WERI-Rb-1 (cell line): ENCODE data around the gene AGR2.

Experiments used
- DNase-seq: peaks from one replicate; pipeline ENCODE4 v3.0.0-alpha.2; 2020
- H3K27ac ChIP-seq: fragments of 250-450 bp; sonication (Bioruptor Pico); 2 replicates; pipeline ENCODE4 v1.5.1; 2020; ENCODE audit warnings: mild to moderate bottlenecking, moderate library complexity
- H3K27me3 ChIP-seq: fragments of 250-450 bp; sonication (Bioruptor Pico); 2 replicates; pipeline ENCODE4 v1.5.1; 2021; ENCODE audit warnings: mild to moderate bottlenecking, low read depth, moderate library complexity; ENCODE audit not compliant: insufficient read depth, severe bottlenecking
- H3K36me3 ChIP-seq: fragments of 250-450 bp; sonication (Bioruptor Pico); 2 replicates; pipeline ENCODE4 v1.5.1; 2020; ENCODE audit warnings: mild to moderate bottlenecking, moderate library complexity
- H3K4me3 ChIP-seq: 2 replicates; pipeline ENCODE4 v1.5.1; 2011; ENCODE audit warnings: low read depth, mild to moderate bottlenecking, control low read depth, low read length
- H3K9me3 ChIP-seq: fragments of 250-450 bp; sonication (Bioruptor Pico); 2 replicates; pipeline ENCODE4 v1.5.1; 2021; ENCODE audit warnings: mild to moderate bottlenecking, moderate library complexity; ENCODE audit not compliant: severe bottlenecking
- TF ChIP-seq, protein P1 (sequence below): IDR thresholded peaks from 2 replicates; pipeline ENCODE4 v1.5.1; 2011; ENCODE audit warnings: low read depth, mild to moderate bottlenecking, control low read depth, inconsistent platforms, low read length

AGR2 gene

DNA sequence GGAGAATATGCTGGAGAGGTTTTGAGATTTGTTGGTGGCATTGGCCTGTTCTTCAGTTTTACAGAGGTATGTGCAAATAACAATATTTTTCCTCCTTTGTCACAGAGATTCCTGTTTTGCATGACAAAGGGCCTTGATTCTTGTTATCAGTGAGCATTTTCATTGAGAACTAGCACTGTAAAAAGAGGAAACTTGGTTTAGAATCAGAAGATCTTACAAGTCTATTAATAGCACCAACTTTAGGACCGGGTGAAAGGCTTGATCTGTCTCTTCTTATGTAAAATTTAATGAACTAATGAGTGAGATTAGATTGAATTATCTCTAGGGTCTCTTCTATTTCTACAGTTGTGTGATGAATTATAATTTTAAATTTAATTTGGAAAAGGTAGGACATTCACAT lies 25.7 kb downstream of the AGR2 start:
- Histone ChIP-seq H3K27me3 (no peaks in the 10 kb centered on the region), H3K27ac (no peak overlapping the region), H3K36me3 (peaks cover 2% of the 10 kb centered on the region), H3K4me3 (no peak overlapping the region), H3K9me3 (no peaks in the 10 kb centered on the region)
- TF ChIP-seq, protein P1, sequence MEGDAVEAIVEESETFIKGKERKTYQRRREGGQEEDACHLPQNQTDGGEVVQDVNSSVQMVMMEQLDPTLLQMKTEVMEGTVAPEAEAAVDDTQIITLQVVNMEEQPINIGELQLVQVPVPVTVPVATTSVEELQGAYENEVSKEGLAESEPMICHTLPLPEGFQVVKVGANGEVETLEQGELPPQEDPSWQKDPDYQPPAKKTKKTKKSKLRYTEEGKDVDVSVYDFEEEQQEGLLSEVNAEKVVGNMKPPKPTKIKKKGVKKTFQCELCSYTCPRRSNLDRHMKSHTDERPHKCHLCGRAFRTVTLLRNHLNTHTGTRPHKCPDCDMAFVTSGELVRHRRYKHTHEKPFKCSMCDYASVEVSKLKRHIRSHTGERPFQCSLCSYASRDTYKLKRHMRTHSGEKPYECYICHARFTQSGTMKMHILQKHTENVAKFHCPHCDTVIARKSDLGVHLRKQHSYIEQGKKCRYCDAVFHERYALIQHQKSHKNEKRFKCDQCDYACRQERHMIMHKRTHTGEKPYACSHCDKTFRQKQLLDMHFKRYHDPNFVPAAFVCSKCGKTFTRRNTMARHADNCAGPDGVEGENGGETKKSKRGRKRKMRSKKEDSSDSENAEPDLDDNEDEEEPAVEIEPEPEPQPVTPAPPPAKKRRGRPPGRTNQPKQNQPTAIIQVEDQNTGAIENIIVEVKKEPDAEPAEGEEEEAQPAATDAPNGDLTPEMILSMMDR: no peak
- DNase-seq: no peak

DNA sequence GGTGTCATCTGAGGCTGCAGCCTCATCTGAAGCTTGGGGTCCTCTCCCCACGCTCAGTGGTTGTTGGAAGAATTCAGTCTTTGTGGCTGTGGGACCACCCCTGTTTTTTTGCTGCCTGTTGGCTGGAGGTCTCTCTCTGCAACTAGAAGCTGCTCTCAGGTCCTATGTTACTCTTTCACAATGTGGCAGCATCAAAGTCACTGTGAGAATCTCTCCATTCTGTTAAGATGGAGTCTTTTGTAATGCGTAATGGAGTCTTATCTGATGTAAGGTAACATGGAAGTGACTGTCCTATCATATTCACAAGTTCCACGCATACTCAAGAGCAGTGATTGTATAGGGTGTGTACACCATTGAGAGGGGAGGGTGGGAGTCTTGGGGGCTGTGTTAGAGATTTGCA lies 26.3 kb downstream of the AGR2 start:
- Histone ChIP-seq H3K36me3 (no peaks in the 10 kb centered on the region; the same call in none of the 2 replicates), H3K4me3 (no peak overlapping the region), H3K9me3 (no peaks in the 10 kb centered on the region), H3K27me3 (no peaks in the 10 kb centered on the region), H3K27ac (no peak overlapping the region)
- TF ChIP-seq, protein P1: no peak
- DNase-seq: no peak

DNA sequence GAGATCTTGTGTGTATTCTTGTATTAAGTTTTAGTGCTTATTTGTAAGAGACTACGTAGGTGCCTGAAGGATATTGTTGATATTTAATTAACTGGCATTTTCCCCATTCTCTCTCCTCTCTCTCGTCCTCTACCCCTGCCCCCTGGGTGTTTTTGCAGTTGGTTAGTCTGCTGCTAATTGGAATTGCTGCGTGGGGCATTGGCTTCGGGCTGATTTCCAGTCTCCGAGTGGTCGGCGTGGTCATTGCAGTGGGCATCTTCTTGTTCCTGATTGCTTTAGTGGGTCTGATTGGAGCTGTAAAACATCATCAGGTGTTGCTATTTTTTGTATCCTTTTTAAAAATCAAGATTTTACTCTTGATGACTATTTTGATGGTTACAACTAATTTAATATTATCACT lies 28.7 kb downstream of the AGR2 start:
- H3K27me3 ChIP-seq: no peaks in the 10 kb centered on the region
- H3K36me3 ChIP-seq: no peaks in the 10 kb centered on the region; the same call in none of the 2 replicates
- no peak for DNase-seq
- H3K4me3 ChIP-seq: no peak overlapping the region
- no peaks in the 10 kb centered on the region for H3K9me3 ChIP-seq
- TF ChIP-seq, protein P1: no peak
- H3K27ac ChIP-seq: no peak overlapping the region

DNA sequence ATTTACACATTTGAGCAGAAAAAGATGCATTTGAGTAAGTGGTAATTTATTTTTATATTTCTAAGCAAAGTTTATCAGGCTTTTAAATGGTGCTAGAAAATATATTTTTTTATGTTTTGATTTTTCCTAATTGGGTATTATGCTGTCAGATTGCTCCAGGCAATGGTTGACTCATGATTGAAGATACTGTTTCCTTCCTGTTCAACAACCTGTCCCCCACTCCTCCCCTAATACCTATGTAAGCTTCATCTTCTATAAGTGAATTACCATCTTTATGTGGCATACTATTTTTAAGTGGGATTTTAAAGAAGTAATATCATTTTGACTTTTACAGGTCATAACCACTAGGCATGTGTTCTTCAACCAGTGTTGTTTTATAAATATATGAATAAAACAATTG lies 29.8 kb downstream of the AGR2 start:
- Histone ChIP-seq H3K36me3 (no peaks in the 10 kb centered on the region; the same call in none of the 2 replicates), H3K27ac (no peak overlapping the region)

DNA sequence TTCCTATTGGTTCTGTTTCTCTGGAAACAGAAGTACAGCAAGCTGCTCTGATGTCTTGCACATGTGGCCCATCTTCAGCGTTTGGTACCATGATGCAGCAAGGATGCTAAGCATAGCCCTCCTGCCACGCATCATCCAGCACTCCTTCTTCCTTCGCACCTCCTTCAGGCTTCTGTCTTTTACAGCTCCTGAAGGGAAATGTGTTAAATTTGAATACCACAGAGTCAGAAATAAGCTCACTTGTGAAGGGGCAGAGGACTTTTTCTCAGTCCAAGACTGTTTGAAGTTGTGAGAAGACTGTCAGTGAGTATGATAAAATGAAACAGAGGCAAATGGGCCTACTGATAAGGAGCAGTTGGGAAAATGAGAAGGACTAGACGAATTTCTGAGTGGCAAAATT lies 30.5 kb downstream of the AGR2 start:
- Histone ChIP-seq H3K9me3 (no peaks in the 10 kb centered on the region), H3K27me3 (no peaks in the 10 kb centered on the region), H3K4me3 (no peak overlapping the region), H3K27ac (no peak overlapping the region), H3K36me3 (no peaks in the 10 kb centered on the region; the same call in none of the 2 replicates)
- TF ChIP-seq, protein P1: no peak
- DNase-seq: no peak

More for the DNA sequence above, 29.8 kb downstream of the AGR2 start:
- Histone ChIP-seq H3K4me3 (no peak overlapping the region), H3K9me3 (no peaks in the 10 kb centered on the region), H3K27me3 (no peaks in the 10 kb centered on the region)
- TF ChIP-seq, protein P1: no peak
- no peak for DNase-seq

DNA sequence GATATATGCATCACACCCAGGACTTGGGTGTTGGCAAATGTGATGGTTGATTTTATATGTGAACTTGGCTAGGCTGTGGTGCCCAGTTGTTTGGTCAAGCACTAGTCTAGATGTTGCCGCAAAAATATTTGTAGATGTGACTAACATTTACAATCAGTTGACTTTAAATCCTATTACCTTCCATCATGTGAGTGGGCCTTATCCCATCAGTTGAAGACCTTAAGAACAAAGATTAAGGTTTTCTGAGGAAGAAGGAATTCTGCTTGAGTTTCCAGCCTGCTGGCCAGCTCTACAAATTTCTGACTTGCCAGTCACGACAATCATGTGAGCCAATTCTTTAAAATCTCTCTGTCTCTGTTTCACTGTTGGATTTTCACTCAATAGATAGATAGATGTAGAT lies 30.9 kb downstream of the AGR2 start:
- Histone ChIP-seq H3K4me3 (no peak overlapping the region), H3K27me3 (no peaks in the 10 kb centered on the region), H3K27ac (no peak overlapping the region), H3K36me3 (no peaks in the 10 kb centered on the region; the same call in 1 of the 2 replicates), H3K9me3 (no peaks in the 10 kb centered on the region)
- TF ChIP-seq, protein P1: no peak
- no peak for DNase-seq
